Measurements from ENCODE around the gene PARP8. TPM values are rescaled to one million over a fixed set of nuclear protein-coding genes. Genes with fewer than 3 reads are reported as not detected.

Gene PARP8
- total and polyA plus RNA-seq, 2 of the 4 experiments (the other 2 are of a cell fraction) = 6.9 to 8.2 TPM

DNA sequence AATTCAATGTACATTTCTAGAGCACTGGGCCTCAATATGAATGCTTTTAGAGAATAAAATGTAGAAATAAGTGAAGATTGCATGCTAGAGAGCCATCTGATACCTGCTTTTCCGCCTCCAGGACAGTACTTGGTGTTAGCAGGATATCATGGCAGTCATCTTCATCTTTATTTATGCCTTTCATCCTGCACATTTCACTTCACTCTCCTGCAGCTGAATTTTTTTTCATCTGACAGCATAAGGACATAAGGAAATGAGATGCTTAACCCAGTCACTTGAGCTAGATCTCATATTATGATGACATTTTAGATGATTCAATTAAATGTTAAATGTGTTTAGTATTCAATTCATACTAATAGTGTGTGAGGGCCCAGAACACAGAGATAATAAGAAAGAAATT is 162.6 kb downstream of the PARP8 start:
- no peak overlapping the region for H2AFZ ChIP-seq (replicated peaks; ENCODE audit: low read length, poor library complexity)
- TF ChIP-seq MXI1 (IDR thresholded peaks at IDR 0.05; ENCODE audit: borderline replicate concordance, low read depth, low read length) = no peak
- TF ChIP-seq, protein P1, sequence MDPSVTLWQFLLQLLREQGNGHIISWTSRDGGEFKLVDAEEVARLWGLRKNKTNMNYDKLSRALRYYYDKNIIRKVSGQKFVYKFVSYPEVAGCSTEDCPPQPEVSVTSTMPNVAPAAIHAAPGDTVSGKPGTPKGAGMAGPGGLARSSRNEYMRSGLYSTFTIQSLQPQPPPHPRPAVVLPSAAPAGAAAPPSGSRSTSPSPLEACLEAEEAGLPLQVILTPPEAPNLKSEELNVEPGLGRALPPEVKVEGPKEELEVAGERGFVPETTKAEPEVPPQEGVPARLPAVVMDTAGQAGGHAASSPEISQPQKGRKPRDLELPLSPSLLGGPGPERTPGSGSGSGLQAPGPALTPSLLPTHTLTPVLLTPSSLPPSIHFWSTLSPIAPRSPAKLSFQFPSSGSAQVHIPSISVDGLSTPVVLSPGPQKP (IDR thresholded peaks at IDR 0.05; ENCODE audit: borderline replicate concordance, low read depth, low read length) = no peak
- TF ChIP-seq RCOR1 (IDR thresholded peaks at IDR 0.05; ENCODE audit: insufficient replicate concordance, low read length) = no peak
- TF ChIP-seq CEBPB (IDR thresholded peaks at IDR 0.05; ENCODE audit: low read depth, low read length) = no peak
- no peak for TF ChIP-seq POLR2A (IDR thresholded peaks at IDR 0.05; ENCODE audit: low read depth, low read length)
- no peak for TF ChIP-seq FOS (IDR thresholded peaks at IDR 0.05; ENCODE audit: low read depth, low read length)
- TF ChIP-seq NFE2L2 (IDR thresholded peaks at IDR 0.05; ENCODE audit: low read depth, low read length) = no peak
- no peak for TF ChIP-seq RFX5 (IDR thresholded peaks at IDR 0.05; ENCODE audit: low read depth, low read length)
- no peak for TF ChIP-seq SMC3 (IDR thresholded peaks at IDR 0.05; ENCODE audit: low read depth, low read length)
- TF ChIP-seq RAD21 (IDR thresholded peaks at IDR 0.05; ENCODE audit: low read length) = no peak
- no peak for TF ChIP-seq BHLHE40 (IDR thresholded peaks at IDR 0.05; ENCODE audit: low read depth, low read length)
- no peak for TF ChIP-seq MAZ (IDR thresholded peaks at IDR 0.05; ENCODE audit: borderline replicate concordance, low read depth, low read length)
- no peak for TF ChIP-seq CHD1 (IDR thresholded peaks at IDR 0.05; ENCODE audit: low read depth, low read length)
- TF ChIP-seq, protein P2, sequence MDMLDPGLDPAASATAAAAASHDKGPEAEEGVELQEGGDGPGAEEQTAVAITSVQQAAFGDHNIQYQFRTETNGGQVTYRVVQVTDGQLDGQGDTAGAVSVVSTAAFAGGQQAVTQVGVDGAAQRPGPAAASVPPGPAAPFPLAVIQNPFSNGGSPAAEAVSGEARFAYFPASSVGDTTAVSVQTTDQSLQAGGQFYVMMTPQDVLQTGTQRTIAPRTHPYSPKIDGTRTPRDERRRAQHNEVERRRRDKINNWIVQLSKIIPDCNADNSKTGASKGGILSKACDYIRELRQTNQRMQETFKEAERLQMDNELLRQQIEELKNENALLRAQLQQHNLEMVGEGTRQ (IDR thresholded peaks at IDR 0.05; ENCODE audit: low read depth, low read length) = no peak
- TF ChIP-seq MAFK (IDR thresholded peaks at IDR 0.05; ENCODE audit: low read depth, low read length) = no peak
- TF ChIP-seq, protein P3, sequence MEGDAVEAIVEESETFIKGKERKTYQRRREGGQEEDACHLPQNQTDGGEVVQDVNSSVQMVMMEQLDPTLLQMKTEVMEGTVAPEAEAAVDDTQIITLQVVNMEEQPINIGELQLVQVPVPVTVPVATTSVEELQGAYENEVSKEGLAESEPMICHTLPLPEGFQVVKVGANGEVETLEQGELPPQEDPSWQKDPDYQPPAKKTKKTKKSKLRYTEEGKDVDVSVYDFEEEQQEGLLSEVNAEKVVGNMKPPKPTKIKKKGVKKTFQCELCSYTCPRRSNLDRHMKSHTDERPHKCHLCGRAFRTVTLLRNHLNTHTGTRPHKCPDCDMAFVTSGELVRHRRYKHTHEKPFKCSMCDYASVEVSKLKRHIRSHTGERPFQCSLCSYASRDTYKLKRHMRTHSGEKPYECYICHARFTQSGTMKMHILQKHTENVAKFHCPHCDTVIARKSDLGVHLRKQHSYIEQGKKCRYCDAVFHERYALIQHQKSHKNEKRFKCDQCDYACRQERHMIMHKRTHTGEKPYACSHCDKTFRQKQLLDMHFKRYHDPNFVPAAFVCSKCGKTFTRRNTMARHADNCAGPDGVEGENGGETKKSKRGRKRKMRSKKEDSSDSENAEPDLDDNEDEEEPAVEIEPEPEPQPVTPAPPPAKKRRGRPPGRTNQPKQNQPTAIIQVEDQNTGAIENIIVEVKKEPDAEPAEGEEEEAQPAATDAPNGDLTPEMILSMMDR (conservative IDR thresholded peaks at IDR 0.05; ENCODE audit: low read depth, low read length) = no peak
- no peak overlapping the region for H4K8ac ChIP-seq (ENCODE audit: low read depth in 2 of 2, low read length in 2 of 2)
- no peaks in the 10 kb centered on the region for H3K9me3 ChIP-seq (ENCODE audit: control insufficient read depth, insufficient read depth, low read length)
- H3K56ac ChIP-seq (ENCODE audit: extremely low read depth, insufficient read depth, low read length) = no peak overlapping the region
- no peaks in the 10 kb centered on the region for H3K4me1 ChIP-seq (ENCODE audit: control insufficient read depth, insufficient read depth, low read length)
- intact Hi-C loops (cut with micrococcal nuclease) = no loop called here
- no peak overlapping the region for H3K4me2 ChIP-seq (ENCODE audit: low read depth, low read length)
- ChIA-PET CTCF (no interaction called here), POLR2A (ENCODE audit: unreplicated experiment) (no interaction called here)
- H4K91ac ChIP-seq (ENCODE audit: insufficient read depth, low read depth, low read length) = no peak overlapping the region
- no peak overlapping the region for H2AK9ac ChIP-seq (replicated peaks; ENCODE audit: low read depth, low read length, poor library complexity)
- no peak for DNase-seq
- no peak overlapping the region for H3K14ac ChIP-seq (replicated peaks; ENCODE audit: low read depth, low read length)
- WGBS, 2 experiments (ENCODE audit: extremely low coverage in 2 of 2, insufficient read length in 1 of 2) = no CpG with 5 or more reads among the region's 1 CpG
- H3K23ac ChIP-seq (ENCODE audit: low read depth, low read length) = no peak overlapping the region
- no peak overlapping the region for H2BK120ac ChIP-seq (ENCODE audit: low read depth, low read length)
- H2AK5ac ChIP-seq (ENCODE audit: low read depth, low read length) = no peak overlapping the region
- H4K5ac ChIP-seq (ENCODE audit: low read depth, low read length) = no peak overlapping the region
- no peaks in the 10 kb centered on the region for H4K20me1 ChIP-seq (ENCODE audit: insufficient read depth, low read length)
- no peak overlapping the region for H3K27ac ChIP-seq (ENCODE audit: insufficient read depth, low read length)
- H3K9me1 ChIP-seq (ENCODE audit: insufficient read depth, low read length) = no peaks in the 10 kb centered on the region
- no peak overlapping the region for H2BK20ac ChIP-seq (ENCODE audit: low read depth, low read length)
- no peaks in the 10 kb centered on the region for H3K79me1 ChIP-seq (ENCODE audit: low read depth in 1 of 2, low read length in 2 of 2)
- no peak overlapping the region for H2BK5ac ChIP-seq (ENCODE audit: low read depth, low read length, poor library complexity, severe bottlenecking)
- 0 out of 2 replicates have a peak, but pooled peaks cover 2% of the 10 kb centered on the region for H3K36me3 ChIP-seq (ENCODE audit: control insufficient read depth, insufficient read depth, low read length)
- dilution Hi-C loops (cut with HindIII; ENCODE audit: low sequenced_read_pairs, unreplicated experiment) = no loop called here
- H3K18ac ChIP-seq (ENCODE audit: low read depth, low read length) = no peak overlapping the region
- no peak overlapping the region for H2BK15ac ChIP-seq (ENCODE audit: low read depth, low read length)
- no peak overlapping the region for H3K4ac ChIP-seq (ENCODE audit: low read depth, low read length)
- in situ Hi-C loops (cut with MboI; ENCODE audit: low sequenced_read_pairs) = no loop called here
- no peak overlapping the region for H3K9ac ChIP-seq (ENCODE audit: low read depth, low read length)
- H3K4me3 ChIP-seq (ENCODE audit: insufficient read depth, low read depth, low read length) = no peak overlapping the region
- BruUV-seq (replicated peaks) = no TSS peak
- no peak for ATAC-seq (ENCODE audit: low read depth)
- H3K27me3 ChIP-seq (ENCODE audit: control insufficient read depth, insufficient read depth, low read length) = no peaks in the 10 kb centered on the region

Data from IMR-90 (cell line).